Smooth muscle cell (in vitro differentiated cells): ENCODE results near the gene TMEM121. TPM values are rescaled to one million over a fixed set of nuclear protein-coding genes. Genes with fewer than 3 reads are reported as not detected.

Experiments used
- DNase-seq: peaks from one replicate; lab custom pipeline; 2025; ENCODE audit not compliant: unreplicated experiment; lab: John Stamatoyannopoulos, UW
- H2AFZ ChIP-seq: fragments of 200-600 bp; sonication (generic); 2 replicates; pipeline ENCODE4 v1.6.0; 2016; ENCODE audit warnings: antibody characterized with exemption, low read depth, mild to moderate bottlenecking
- H3F3A ChIP-seq: fragments of 200-600 bp; sonication (generic); 2 replicates; pipeline ENCODE4 v1.6.0; 2017; ENCODE audit warnings: antibody characterized with exemption, low read depth
- H3K27ac ChIP-seq: fragments of 200-600 bp; sonication (generic); 2 replicates; pipeline ENCODE4 v1.5.1; 2016; ENCODE audit warnings: low read depth, mild to moderate bottlenecking
- H3K27me3 ChIP-seq: fragments of 200-600 bp; sonication (generic); 2 replicates; pipeline ENCODE4 v1.6.1; 2016; ENCODE audit warnings: low read depth, mild to moderate bottlenecking
- H3K36me3 ChIP-seq: fragments of 200-600 bp; sonication (generic); 2 replicates; pipeline ENCODE4 v1.5.1; 2016; ENCODE audit warnings: low read depth
- H3K4me1 ChIP-seq: fragments of 200-600 bp; sonication (generic); 2 replicates; pipeline ENCODE4 v1.5.1; 2016; ENCODE audit warnings: low read depth
- H3K4me2 ChIP-seq: fragments of 200-600 bp; sonication (generic); 2 replicates; pipeline ENCODE4 v1.6.0; 2016; ENCODE audit warnings: mild to moderate bottlenecking
- H3K4me3 ChIP-seq: fragments of 200-600 bp; sonication (generic); 2 replicates; pipeline ENCODE4 v1.5.1; 2016; ENCODE audit warnings: mild to moderate bottlenecking
- H3K79me2 ChIP-seq: fragments of 200-600 bp; sonication (generic); 2 replicates; pipeline ENCODE4 v1.6.0; 2016; ENCODE audit warnings: low read depth, mild to moderate bottlenecking
- H3K9ac ChIP-seq: fragments of 200-600 bp; sonication (generic); 2 replicates; pipeline ENCODE4 v1.6.0; 2016; ENCODE audit warnings: low read depth
- H3K9me3 ChIP-seq: fragments of 200-600 bp; sonication (generic); replicated peaks from 2 replicates; pipeline ENCODE4 v1.5.1; 2016; ENCODE audit warnings: low read depth
- H4K20me1 ChIP-seq: fragments of 200-600 bp; sonication (generic); 2 replicates; pipeline ENCODE4 v1.6.0; 2016; ENCODE audit warnings: low read depth
- CTCF ChIP-seq: fragments of 200-600 bp; sonication (generic); IDR thresholded peaks from 2 replicates; pipeline ENCODE4 v1.5.1; 2017; ENCODE audit warnings: borderline replicate concordance, mild to moderate bottlenecking, antibody characterized with exemption; ENCODE audit not compliant: insufficient read depth, poor library complexity, severe bottlenecking
- WGBS: methylation state at CpG from one replicate; pipeline ENCODE4 v1.1.7; 2016; ENCODE audit warnings: low lambda C conversion rate; 5-methylcytosine and 5-hydroxymethylcytosine counted together
- polyA plus RNA-seq: library from polyadenylated mRNA; unstranded; fragments of >200 nt; fragmentation: Nextera tagmentation; extraction: Ambion mirVana; gene quantifications from 2 replicates; pipeline ENCODE4 v1.2.1, GENCODE V29; 2016
- total RNA-seq: library from RNA; depleted of rRNA; stranded (reverse); fragments of >200 nt; gene quantifications from 2 replicates; pipeline ENCODE4 v1.2.3, GENCODE V29; 2014

TMEM121 gene
- total RNA-seq (2.6 and 7.0 TPM in 2 replicates), polyA plus RNA-seq (7.2 and 12.1 TPM in 2 replicates)

- Histone ChIP-seq H3K9ac (no peak within 1 kb of the TSS), H2AFZ (peak within 1 kb of the TSS; percentile 81), H3K4me1 (no peaks in the 10 kb centered on the region), H3K4me2 (peak within 1 kb of the TSS; percentile 81), H3K79me2 (no peaks in the 10 kb centered on the region), H3F3A (no peaks in the 10 kb centered on the region), H3K36me3 (no peaks in the 10 kb centered on the region), H3K4me3 (peak within 1 kb of the TSS; percentile 40), H3K27ac (no peak within 1 kb of the TSS), H3K27me3 (no peaks in the 10 kb centered on the region), H3K9me3 (no peaks in the 10 kb centered on the region), H4K20me1 (no peaks in the 10 kb centered on the region)
- DNase-seq = no peak
- 42% methylated on average over 24 of the region's 88 CpGs for WGBS
- no peak for TF ChIP-seq CTCF
Observed at GRCh38 chr14:105525861-105526775, at the start of gene TMEM121. Gene TMEM121, plus strand, starts transcription at chr14:105526583. Its CDS starts 2,252 bp downstream, at chr14:105528835.

GRCh38 chr14:105476831-105477659 is 49.3 kb upstream of the TMEM121 start:
- no peak overlapping the region for H3K4me3 ChIP-seq
- WGBS = 80% methylated on average over 16 of the region's 16 CpGs

GRCh38 chr14:105477660-105478397 is 48.6 kb upstream of the TMEM121 start:
- Histone ChIP-seq H3F3A (no peaks in the 10 kb centered on the region), H4K20me1 (no peaks in the 10 kb centered on the region), H2AFZ (no peak overlapping the region), H3K36me3 (no peaks in the 10 kb centered on the region), H3K4me1 (peaks cover 18% of the 10 kb centered on the region), H3K4me3 (no peak overlapping the region), H3K9ac (no peak overlapping the region), H3K9me3 (no peaks in the 10 kb centered on the region), H3K27me3 (peaks cover 27% of the 10 kb centered on the region), H3K79me2 (no peaks in the 10 kb centered on the region), H3K4me2 (no peak overlapping the region), H3K27ac (no peak overlapping the region)
- no peak for TF ChIP-seq CTCF
- WGBS = 34% methylated on average over 19 of the region's 56 CpGs
- no peak for DNase-seq

More at GRCh38 chr14:105476831-105477659, 49.3 kb upstream of the TMEM121 start:
- Histone ChIP-seq H3K4me2 (peak overlapping the region; percentile 96), H3K79me2 (no peaks in the 10 kb centered on the region), H2AFZ (no peak overlapping the region), H3K27ac (no peak overlapping the region), H3F3A (no peaks in the 10 kb centered on the region), H3K4me1 (peaks cover 18% of the 10 kb centered on the region), H3K9ac (no peak overlapping the region), H3K36me3 (no peaks in the 10 kb centered on the region), H4K20me1 (no peaks in the 10 kb centered on the region), H3K27me3 (peaks cover 27% of the 10 kb centered on the region), H3K9me3 (no peaks in the 10 kb centered on the region)
- TF ChIP-seq CTCF = no peak
- no peak for DNase-seq
